NT2/D1 (cell line): ENCODE measurements around the gene DNAJB7.
"Not testable (repeated sequence)": the region's sequence is repeated elsewhere in the genome, so short reads cannot be mapped to it uniquely, and the experiment has no call there.

ENCODE experiments used
- DNase-seq: peaks from one replicate; pipeline ENCODE4 v3.0.0-alpha.2; 2011; ENCODE audit warnings: low read depth, low spot score
- H3K27me3 ChIP-seq: 2 replicates; pipeline ENCODE4 v1.6.0; 2011; ENCODE audit warnings: mild to moderate bottlenecking; ENCODE audit not compliant: insufficient read length, insufficient read depth
- H3K36me3 ChIP-seq: 2 replicates; pipeline ENCODE4 v1.6.1; 2011; ENCODE audit warnings: mild to moderate bottlenecking, low read length, mixed read lengths; ENCODE audit not compliant: insufficient read depth, insufficient read length
- H3K4me1 ChIP-seq: 2 replicates; pipeline ENCODE4 v1.5.1; 2011; ENCODE audit not compliant: insufficient read depth, insufficient read length
- H3K4me3 ChIP-seq: 2 replicates; pipeline ENCODE4 v1.5.1; 2011; ENCODE audit warnings: low read depth; ENCODE audit not compliant: insufficient read length
- H3K9ac ChIP-seq: 2 replicates; pipeline ENCODE4 v1.6.0; 2011; ENCODE audit warnings: low read depth; ENCODE audit not compliant: insufficient read length
- H3K9me3 ChIP-seq: 2 replicates; pipeline ENCODE4 v1.5.1; 2011; ENCODE audit warnings: mild to moderate bottlenecking, low read length; ENCODE audit not compliant: insufficient read depth
- SUZ12 ChIP-seq: IDR thresholded peaks from 2 replicates; pipeline ENCODE4 v1.6.1; 2011; ENCODE audit not compliant: insufficient read length, insufficient read depth; ENCODE audit errors: extremely low read depth
- YY1 ChIP-seq: IDR thresholded peaks from 2 replicates; pipeline ENCODE4 v1.6.1; 2011; ENCODE audit not compliant: insufficient read length, insufficient read depth
- ZNF274 ChIP-seq: IDR thresholded peaks from 2 replicates; pipeline ENCODE4 v1.6.1; 2011; ENCODE audit warnings: mild to moderate bottlenecking, low read depth, low read length

DNAJB7 gene

DNA sequence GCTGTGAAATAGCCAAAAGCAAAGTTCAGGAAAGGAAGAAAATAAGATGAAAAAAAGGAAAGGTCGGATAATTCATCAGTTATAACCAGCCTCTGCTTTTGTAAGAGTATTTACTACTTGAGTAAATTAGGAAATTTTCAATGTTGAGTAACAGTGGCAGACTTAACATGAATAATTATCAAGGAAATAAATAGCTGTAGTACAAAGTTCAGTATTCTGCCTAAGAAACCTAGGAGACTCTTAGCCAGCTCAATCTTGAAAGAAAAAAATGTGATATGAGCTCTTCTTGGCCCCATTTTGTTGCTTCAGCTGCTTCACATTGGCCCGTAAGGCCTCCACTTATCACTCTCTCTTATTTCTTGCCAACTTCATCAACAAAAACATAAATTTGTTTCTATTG lies 17.0 kb upstream of the DNAJB7 start:
- Histone ChIP-seq H3K9me3 (no peaks in the 10 kb centered on the region), H3K9ac (no peak overlapping the region), H3K4me3 (no peak overlapping the region), H3K36me3 (peaks cover 20% of the 10 kb centered on the region), H3K27me3 (no peaks in the 10 kb centered on the region), H3K4me1 (no peaks in the 10 kb centered on the region)
- DNase-seq: no peak
- TF ChIP-seq SUZ12 (no peak), ZNF274 (no peak), YY1 (no peak)

- no peak for DNase-seq
- Histone ChIP-seq H3K4me3 (no peak overlapping the region), H3K4me1 (no peaks in the 10 kb centered on the region), H3K36me3 (peaks cover 12% of the 10 kb centered on the region), H3K9me3 (no peaks in the 10 kb centered on the region), H3K9ac (no peak overlapping the region), H3K27me3 (no peaks in the 10 kb centered on the region)
- TF ChIP-seq ZNF274 (no peak), YY1 (no peak), SUZ12 (no peak)
Observed at GRCh38 chr22:40877488-40877887, 15.6 kb upstream of the DNAJB7 start.

DNA sequence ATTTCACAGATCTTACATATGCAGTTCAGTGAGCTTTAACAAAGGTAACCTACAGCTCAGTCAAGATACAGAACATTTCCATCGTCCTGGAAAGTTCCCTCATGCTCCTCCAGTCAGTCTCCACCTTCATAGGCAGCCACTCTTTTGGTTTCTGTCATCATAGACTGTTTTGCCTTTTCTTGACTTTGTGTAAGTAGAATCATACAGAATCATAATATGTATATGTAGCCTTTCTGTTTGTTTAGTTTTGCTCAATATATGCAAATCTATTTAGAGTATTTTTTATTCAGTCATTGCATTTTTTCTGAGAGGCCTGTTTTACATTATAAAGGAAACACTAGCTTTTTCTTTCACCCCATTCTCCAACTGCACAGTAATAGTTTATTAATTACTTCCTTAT lies 15.0 kb upstream of the DNAJB7 start:
- no peaks in the 10 kb centered on the region for H3K27me3 ChIP-seq
- no peaks in the 10 kb centered on the region for H3K9me3 ChIP-seq
- H3K9ac ChIP-seq: no peak overlapping the region
- DNase-seq: no peak
- TF ChIP-seq SUZ12: no peak
- no peaks in the 10 kb centered on the region for H3K4me1 ChIP-seq
- H3K36me3 ChIP-seq: peaks cover 7% of the 10 kb centered on the region
- H3K4me3 ChIP-seq: no peak overlapping the region

DNA sequence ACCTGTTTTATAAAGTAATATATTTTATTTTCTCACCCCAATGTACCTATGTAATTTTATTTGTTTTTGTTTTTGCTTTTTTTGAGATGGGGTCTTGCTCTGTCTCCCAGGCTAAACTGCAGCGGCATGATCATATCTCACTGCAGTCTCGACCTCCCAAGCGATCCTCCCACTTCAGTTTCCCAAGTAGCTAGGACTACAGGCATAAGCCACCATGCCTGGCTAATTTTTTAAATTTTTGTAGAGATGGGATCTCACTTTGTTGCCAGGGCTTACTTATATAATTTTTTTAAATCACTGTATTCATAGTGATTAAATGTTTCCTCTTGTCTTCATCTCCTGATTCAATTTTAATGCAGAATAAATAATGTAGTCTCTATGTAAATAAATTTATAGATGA lies 13.2 kb upstream of the DNAJB7 start:
- Histone ChIP-seq H3K4me3 (no peak overlapping the region), H3K9ac (no peak overlapping the region), H3K4me1 (no peaks in the 10 kb centered on the region), H3K36me3 (peaks cover 12% of the 10 kb centered on the region), H3K9me3 (no peaks in the 10 kb centered on the region), H3K27me3 (no peaks in the 10 kb centered on the region)
- DNase-seq: no peak
- TF ChIP-seq SUZ12 (no peak), YY1 (no peak), ZNF274 (no peak)

- Histone ChIP-seq H3K4me3 (no peak overlapping the region), H3K9ac (no peak overlapping the region), H3K9me3 (no peaks in the 10 kb centered on the region), H3K4me1 (no peaks in the 10 kb centered on the region), H3K27me3 (no peaks in the 10 kb centered on the region), H3K36me3 (peaks cover 21% of the 10 kb centered on the region)
- no peak for TF ChIP-seq YY1
- no peak for TF ChIP-seq SUZ12
- no peak for TF ChIP-seq ZNF274
- no peak for DNase-seq
Observed at GRCh38 chr22:40874016-40874415, 12.1 kb upstream of the DNAJB7 start.

DNA sequence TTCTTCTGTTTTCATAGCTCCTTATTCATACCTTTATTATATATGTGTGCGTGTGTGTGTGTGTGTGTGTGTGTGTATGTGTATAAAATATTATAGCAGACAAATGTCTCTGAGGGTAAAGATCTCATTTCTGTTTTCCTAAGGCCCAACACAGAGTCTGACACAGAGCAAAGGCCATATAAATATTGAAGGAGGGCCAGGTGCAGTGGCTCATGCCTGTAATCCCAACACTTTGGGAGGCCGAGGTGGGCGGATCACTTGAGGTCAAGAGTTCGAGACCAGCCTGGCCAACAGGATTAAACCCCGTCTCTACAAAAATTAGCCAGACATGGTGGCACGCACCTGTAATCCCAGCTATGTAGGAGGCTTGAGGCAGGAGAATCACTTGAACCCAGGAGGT lies 6.5 kb upstream of the DNAJB7 start:
- not testable (repeated sequence) for H3K27me3 ChIP-seq, H3K9ac ChIP-seq, H3K9me3 ChIP-seq

DNA sequence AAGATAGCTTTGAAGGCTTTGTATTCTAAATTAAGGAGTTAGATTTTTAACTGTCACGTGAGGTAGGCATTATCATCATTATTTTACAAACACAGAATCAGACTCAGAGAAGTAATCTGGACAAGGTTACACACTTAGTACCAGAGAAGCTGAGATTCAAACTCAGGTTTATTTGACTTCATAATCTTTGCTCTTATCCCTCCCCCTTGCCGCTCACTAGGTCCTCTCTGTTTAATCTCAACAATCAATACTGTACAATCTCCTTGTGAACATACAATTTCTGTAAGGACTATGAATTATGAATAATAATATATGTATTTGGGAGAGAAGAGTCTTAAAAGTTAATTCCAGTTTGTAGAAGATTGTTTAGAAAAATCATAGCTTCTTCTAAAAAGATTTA lies 5.2 kb upstream of the DNAJB7 start:
- H3K27me3 ChIP-seq: no peaks in the 10 kb centered on the region
- no peak for DNase-seq
- no peaks in the 10 kb centered on the region for H3K9me3 ChIP-seq
- H3K4me1 ChIP-seq: no peaks in the 10 kb centered on the region
- H3K36me3 ChIP-seq: peaks cover 30% of the 10 kb centered on the region
- H3K4me3 ChIP-seq: no peak overlapping the region
- no peak for TF ChIP-seq YY1
- H3K9ac ChIP-seq: no peak overlapping the region

More for the DNA sequence above, 6.5 kb upstream of the DNAJB7 start:
- H3K36me3 ChIP-seq: peaks cover 21% of the 10 kb centered on the region
- not testable (repeated sequence) for DNase-seq, H3K4me1 ChIP-seq, H3K4me3 ChIP-seq

GRCh38 chr22:40862537-40862936 lies 624 bp upstream of the DNAJB7 start:
- no peak overlapping the region for H3K4me3 ChIP-seq
- H3K27me3 ChIP-seq: no peaks in the 10 kb centered on the region
- H3K4me1 ChIP-seq: no peaks in the 10 kb centered on the region
- H3K9ac ChIP-seq: no peak overlapping the region
- no peak for DNase-seq
- TF ChIP-seq ZNF274 (no peak), YY1 (no peak), SUZ12 (no peak)
- no peaks in the 10 kb centered on the region for H3K9me3 ChIP-seq
- H3K36me3 ChIP-seq: peaks cover 35% of the 10 kb centered on the region
